ENCODE measurements around the gene CNN3.

GRCh38 chr1:94886361-94886760 lies 40.5 kb downstream of the CNN3 start:
- TF ChIP-seq POLR2A (IDR thresholded peaks at IDR 0.05) (no peak), CTCF (IDR thresholded peaks at IDR 0.05) (no peak)
